Measurements from ENCODE around the gene PAGR1. TPM values are rescaled to one million over a fixed set of nuclear protein-coding genes. Genes with fewer than 3 reads are reported as not detected.
A peak's percentile ranks its signal among the peaks of the same experiment; 100 is the strongest.

The PAGR1 gene
- total and polyA plus RNA-seq, 9 of the 15 experiments (the other 6 are each of a cell fraction or from before 2014, with no cell fraction given), result 1.4 to 58.2 (median 16.8) TPM

- TF ChIP-seq ZNF609 (CRISPR knock-in tag; IDR thresholded peaks at IDR 0.05; ENCODE audit: borderline replicate concordance) (0 out of 2 replicates have a peak, but pooled peaks have one; percentile 64), KDM2B (CRISPR knock-in tag; IDR thresholded peaks at IDR 0.05) (0 out of 2 replicates have a peak, but pooled peaks have one; percentile 3), ZNF77 (CRISPR knock-in tag; IDR thresholded peaks at IDR 0.05) (no peak), SNRNP70 (optimal IDR thresholded peaks at IDR 0.05; ENCODE audit: low read depth, low read length) (no peak), LEF1 (IDR thresholded peaks at IDR 0.05) (no peak; the same call in 1 of the 2 replicates), MLX (CRISPR knock-in tag; conservative IDR thresholded peaks at IDR 0.05) (no peak), MTA1 (IDR thresholded peaks at IDR 0.05; ENCODE audit: borderline replicate concordance) (no peak), ZBTB9 (CRISPR knock-in tag; IDR thresholded peaks at IDR 0.05) (peak; percentile 92; the same call in 1 of the 2 replicates), THRB (CRISPR knock-in tag; conservative IDR thresholded peaks at IDR 0.05) (peak; percentile 83; the same call in 1 of the 2 replicates), DMBX1 (CRISPR knock-in tag; IDR thresholded peaks at IDR 0.05; ENCODE audit: borderline replicate concordance) (peak; percentile 83), BCLAF1 (IDR thresholded peaks at IDR 0.05; ENCODE audit: borderline replicate concordance in 1 of 2, control insufficient read depth in 1 of 2, low read depth in 2 of 2, low read length in 1 of 2) (peak in 1 of 2 experiments; percentile 61; a peak in 1 of 4 replicates)
Observed at GRCh38 chr16:29805232-29806098, 10.5 kb upstream of the PAGR1 start (continued).

Measured in K562 (cell line).